ENCODE measurements around the gene SPEM1.

The SPEM1 gene

DNA sequence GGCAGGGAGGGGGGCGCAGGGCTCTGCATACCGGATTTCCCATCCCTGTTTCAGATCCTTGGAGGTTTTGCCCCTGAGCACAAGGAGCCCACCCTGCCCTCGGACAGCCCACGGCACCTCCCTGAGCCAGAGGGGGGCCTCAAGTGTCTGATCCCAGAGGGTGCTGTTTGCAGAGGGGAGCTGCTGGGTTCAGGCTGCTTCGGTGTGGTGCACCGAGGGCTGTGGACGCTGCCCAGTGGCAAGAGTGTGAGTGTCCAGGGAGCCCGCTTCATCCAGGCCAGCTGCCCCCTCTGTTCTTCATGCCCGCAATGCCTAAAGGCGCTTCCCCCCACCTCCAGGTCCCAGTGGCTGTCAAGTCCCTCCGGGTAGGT is 36.8 kb upstream of the SPEM1 start:
- H3K9me3 ChIP-seq (ENCODE audit: control insufficient read depth, insufficient read depth, low read length) = peaks cover 6% of the 10 kb centered on the region
- 0 out of 2 replicates have a peak, but pooled peaks cover 6% of the 10 kb centered on the region for H3K27me3 ChIP-seq (ENCODE audit: control insufficient read depth, low read length)
- TF ChIP-seq EZH2phosphoT487 (IDR thresholded peaks at IDR 0.05; ENCODE audit: borderline replicate concordance, low read length) = no peak
- no peak for TF ChIP-seq CTCF (IDR thresholded peaks at IDR 0.05; ENCODE audit: low read depth, low read length, poor library complexity, severe bottlenecking)
- H4K20me1 ChIP-seq (ENCODE audit: control insufficient read depth, insufficient read depth, low read depth, low read length) = no peaks in the 10 kb centered on the region
- peaks cover 15% of the 10 kb centered on the region for H3K4me1 ChIP-seq (ENCODE audit: control insufficient read depth, low read length)
- peak overlapping the region; percentile 91 for H3K4me2 ChIP-seq (ENCODE audit: low read length)
- no peaks in the 10 kb centered on the region for H3K79me2 ChIP-seq (ENCODE audit: control insufficient read depth, low read length)
- H3K36me3 ChIP-seq (ENCODE audit: control insufficient read depth, low read length) = no peaks in the 10 kb centered on the region
- no peak overlapping the region for H3K27ac ChIP-seq (ENCODE audit: low read depth, low read length)
- no peaks in the 10 kb centered on the region for H3F3A ChIP-seq (ENCODE audit: control insufficient read depth, insufficient read depth)
- H3K4me3 ChIP-seq (ENCODE audit: low read length) = no peak overlapping the region
- no peaks in the 10 kb centered on the region for H3K9me2 ChIP-seq (replicated peaks; ENCODE audit: control insufficient read depth, low read length)

GRCh38 chr17:7383742-7384488 is 36.2 kb upstream of the SPEM1 start:
- peak overlapping the region; percentile 86 for H3K4me3 ChIP-seq (ENCODE audit: low read length)
- no peaks in the 10 kb centered on the region for H4K20me1 ChIP-seq (ENCODE audit: control insufficient read depth, insufficient read depth, low read depth, low read length)

GRCh38 chr17:7384489-7385081 is 35.5 kb upstream of the SPEM1 start:
- H3K4me3 ChIP-seq (ENCODE audit: low read length) = peak overlapping the region; percentile 86
- peaks cover 15% of the 10 kb centered on the region for H3K4me1 ChIP-seq (ENCODE audit: control insufficient read depth, low read length)
- H3K79me2 ChIP-seq (ENCODE audit: control insufficient read depth, low read length) = no peaks in the 10 kb centered on the region
- peaks cover under 1% of the 10 kb centered on the region; the same call in 1 of the 2 replicates for H3K9me3 ChIP-seq (ENCODE audit: control insufficient read depth, insufficient read depth, low read length)
- no peaks in the 10 kb centered on the region for H3K9me2 ChIP-seq (replicated peaks; ENCODE audit: control insufficient read depth, low read length)
- H4K20me1 ChIP-seq (ENCODE audit: control insufficient read depth, insufficient read depth, low read depth, low read length) = no peaks in the 10 kb centered on the region
- TF ChIP-seq CTCF (IDR thresholded peaks at IDR 0.05; ENCODE audit: low read depth, low read length, poor library complexity, severe bottlenecking) = no peak
- TF ChIP-seq EZH2phosphoT487 (IDR thresholded peaks at IDR 0.05; ENCODE audit: borderline replicate concordance, low read length) = no peak
- H3F3A ChIP-seq (ENCODE audit: control insufficient read depth, insufficient read depth) = no peaks in the 10 kb centered on the region
- H3K36me3 ChIP-seq (ENCODE audit: control insufficient read depth, low read length) = no peaks in the 10 kb centered on the region
- peak overlapping the region; percentile 91 for H3K4me2 ChIP-seq (ENCODE audit: low read length)
- no peak overlapping the region for H3K27ac ChIP-seq (ENCODE audit: low read depth, low read length)
- H3K27me3 ChIP-seq (ENCODE audit: control insufficient read depth, low read length) = 0 out of 2 replicates have a peak, but pooled peaks cover 6% of the 10 kb centered on the region

More at GRCh38 chr17:7383742-7384488, 36.2 kb upstream of the SPEM1 start:
- Histone ChIP-seq H3K36me3 (ENCODE audit: control insufficient read depth, low read length) (no peaks in the 10 kb centered on the region), H3K79me2 (ENCODE audit: control insufficient read depth, low read length) (no peaks in the 10 kb centered on the region), H3K4me1 (ENCODE audit: control insufficient read depth, low read length) (peaks cover 15% of the 10 kb centered on the region), H3F3A (ENCODE audit: control insufficient read depth, insufficient read depth) (no peaks in the 10 kb centered on the region), H3K4me2 (ENCODE audit: low read length) (peak overlapping the region; percentile 91), H3K9me3 (ENCODE audit: control insufficient read depth, insufficient read depth, low read length) (peaks cover 6% of the 10 kb centered on the region), H3K27ac (ENCODE audit: low read depth, low read length) (no peak overlapping the region), H3K9me2 (replicated peaks; ENCODE audit: control insufficient read depth, low read length) (no peaks in the 10 kb centered on the region), H3K27me3 (ENCODE audit: control insufficient read depth, low read length) (0 out of 2 replicates have a peak, but pooled peaks cover 6% of the 10 kb centered on the region)
- TF ChIP-seq CTCF (IDR thresholded peaks at IDR 0.05; ENCODE audit: low read depth, low read length, poor library complexity, severe bottlenecking) (no peak), EZH2phosphoT487 (IDR thresholded peaks at IDR 0.05; ENCODE audit: borderline replicate concordance, low read length) (no peak)

Data from DOHH2 (cell line).